ENCODE data around the gene CAMK1G. TPM values are rescaled to one million over a fixed set of nuclear protein-coding genes. Genes with fewer than 3 reads are reported as not detected.

Gene CAMK1G
- total RNA-seq, 1 experiment from 2014 or later: not detected

DNA sequence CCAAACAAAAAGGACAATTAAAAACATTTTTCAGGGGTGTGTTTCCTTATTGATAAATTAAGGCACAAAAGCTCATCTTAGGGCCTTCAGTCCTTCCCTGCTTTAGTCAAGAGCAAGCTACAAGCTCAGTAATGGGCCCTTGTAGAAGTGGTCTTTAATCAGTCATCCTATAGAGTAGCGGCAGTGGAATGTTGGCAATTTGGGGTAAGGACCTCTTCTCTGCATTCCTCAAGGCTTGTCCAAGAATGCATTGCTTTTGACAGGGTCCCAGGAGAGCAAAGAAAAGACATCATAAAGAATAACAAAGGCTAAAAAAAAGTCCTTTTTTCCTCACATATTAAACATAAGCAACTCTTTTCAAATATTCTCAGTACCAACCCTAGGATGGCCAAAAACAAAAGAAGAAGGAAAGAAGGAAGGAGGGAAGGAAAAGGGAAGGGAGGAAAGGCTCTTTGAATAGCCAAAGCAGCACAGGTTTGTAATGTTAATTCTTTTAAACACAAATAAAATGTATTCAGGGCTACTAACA is 27.3 kb upstream of the CAMK1G start:
- Mint-ChIP-seq H3K9me3 (ENCODE audit: unreplicated experiment) (no peaks in the 10 kb centered on the region), H3K27me3 (ENCODE audit: insufficient read depth, unreplicated experiment) (no peaks in the 10 kb centered on the region), H3K4me1 (ENCODE audit: insufficient read depth, unreplicated experiment) (peaks cover 13% of the 10 kb centered on the region), H3K27ac (ENCODE audit: low read depth, unreplicated experiment) (no peak overlapping the region), H3K36me3 (ENCODE audit: insufficient read depth, unreplicated experiment) (no peaks in the 10 kb centered on the region), H3K4me3 (ENCODE audit: unreplicated experiment) (no peak overlapping the region)
- no TSS peak for BruUV-seq (replicated peaks)
- DNase-seq (ENCODE audit: unreplicated experiment): no peak
- CTCF ChIA-PET: interaction anchor here (0.6 to 4.7 kb wide), 5 partner anchors 10 to 349 kb away, joined by 3 to 39 read pairs (median 10); no protein-coding TSS in a partner anchor
- POLR2A ChIA-PET: interaction anchor here (0.6 to 0.7 kb wide), 3 partner anchors 17 to 1091 kb away, joined by 3 read pairs; no protein-coding TSS in a partner anchor
- TF ChIP-seq, protein P1, sequence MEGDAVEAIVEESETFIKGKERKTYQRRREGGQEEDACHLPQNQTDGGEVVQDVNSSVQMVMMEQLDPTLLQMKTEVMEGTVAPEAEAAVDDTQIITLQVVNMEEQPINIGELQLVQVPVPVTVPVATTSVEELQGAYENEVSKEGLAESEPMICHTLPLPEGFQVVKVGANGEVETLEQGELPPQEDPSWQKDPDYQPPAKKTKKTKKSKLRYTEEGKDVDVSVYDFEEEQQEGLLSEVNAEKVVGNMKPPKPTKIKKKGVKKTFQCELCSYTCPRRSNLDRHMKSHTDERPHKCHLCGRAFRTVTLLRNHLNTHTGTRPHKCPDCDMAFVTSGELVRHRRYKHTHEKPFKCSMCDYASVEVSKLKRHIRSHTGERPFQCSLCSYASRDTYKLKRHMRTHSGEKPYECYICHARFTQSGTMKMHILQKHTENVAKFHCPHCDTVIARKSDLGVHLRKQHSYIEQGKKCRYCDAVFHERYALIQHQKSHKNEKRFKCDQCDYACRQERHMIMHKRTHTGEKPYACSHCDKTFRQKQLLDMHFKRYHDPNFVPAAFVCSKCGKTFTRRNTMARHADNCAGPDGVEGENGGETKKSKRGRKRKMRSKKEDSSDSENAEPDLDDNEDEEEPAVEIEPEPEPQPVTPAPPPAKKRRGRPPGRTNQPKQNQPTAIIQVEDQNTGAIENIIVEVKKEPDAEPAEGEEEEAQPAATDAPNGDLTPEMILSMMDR (IDR thresholded peaks at IDR 0.05; ENCODE audit: unreplicated experiment): no peak
- intact Hi-C loops (cut with micrococcal nuclease): no loop called here

DNA sequence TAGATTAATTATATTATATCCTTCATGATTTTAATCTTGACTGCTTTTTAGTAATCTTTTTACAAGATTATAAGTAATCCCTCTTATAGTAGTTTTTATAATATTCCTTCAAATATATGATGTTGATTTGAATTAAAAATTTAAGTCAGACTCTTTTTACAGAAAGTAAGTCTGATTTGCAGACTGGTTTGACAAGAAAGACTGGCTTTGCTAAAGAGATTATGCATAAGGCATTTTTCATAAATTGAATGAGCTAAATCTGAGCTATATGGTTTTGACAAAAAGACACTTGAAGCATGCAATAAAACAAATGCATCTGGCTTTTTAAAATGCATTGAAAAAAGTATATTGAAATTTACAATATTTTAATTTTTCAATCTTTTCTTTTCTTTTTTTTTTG is 26.3 kb upstream of the CAMK1G start:
- Mint-ChIP-seq H3K9me3 (ENCODE audit: unreplicated experiment) (no peaks in the 10 kb centered on the region), H3K4me3 (ENCODE audit: unreplicated experiment) (no peak overlapping the region), H3K36me3 (ENCODE audit: insufficient read depth, unreplicated experiment) (no peaks in the 10 kb centered on the region), H3K4me1 (ENCODE audit: insufficient read depth, unreplicated experiment) (peaks cover 11% of the 10 kb centered on the region), H3K27ac (ENCODE audit: low read depth, unreplicated experiment) (no peak overlapping the region), H3K27me3 (ENCODE audit: insufficient read depth, unreplicated experiment) (no peaks in the 10 kb centered on the region)
- DNase-seq (ENCODE audit: unreplicated experiment): no peak
- intact Hi-C loops (cut with micrococcal nuclease): no loop called here
- ChIA-PET CTCF (interaction anchor here (0.6 to 4.7 kb wide), 7 partner anchors 9 to 350 kb away, joined by 3 to 39 read pairs (median 6); no protein-coding TSS in a partner anchor), POLR2A (interaction anchor here (0.7 to 1.0 kb wide), 2 partner anchors 26 to 123 kb away, joined by 3 read pairs; no protein-coding TSS in a partner anchor)
- no TSS peak for BruUV-seq (replicated peaks)
- TF ChIP-seq, protein P1 (IDR thresholded peaks at IDR 0.05; ENCODE audit: unreplicated experiment): no peak

DNA sequence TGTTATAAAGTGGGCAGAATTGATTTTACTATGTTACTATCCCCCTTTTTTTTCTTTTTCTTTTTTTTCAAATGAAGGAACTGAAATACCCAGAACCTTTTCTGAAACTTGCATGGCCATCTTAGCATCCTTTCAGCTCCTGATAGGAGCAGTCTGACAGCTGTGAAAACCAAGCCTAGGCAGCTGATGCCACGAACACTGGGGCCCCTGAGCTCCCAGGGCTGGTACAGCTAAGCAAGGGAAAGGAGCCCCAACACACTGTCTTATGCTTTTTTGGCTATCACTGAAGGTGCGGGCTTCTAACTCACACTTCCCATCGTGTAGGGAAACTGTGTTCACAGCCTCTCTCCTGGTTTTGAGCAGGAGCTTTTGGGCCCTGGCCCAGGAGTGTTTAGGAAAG is 23.0 kb upstream of the CAMK1G start:
- ChIA-PET POLR2A (interaction anchor here (0.7 to 9.1 kb wide), 6 partner anchors 12 to 492 kb away, joined by 3 to 174 read pairs (median 8); no protein-coding TSS in a partner anchor), CTCF (interaction anchor here (0.5 to 10.6 kb wide), 12 partner anchors 9 to 1630 kb away, joined by 3 to 243 read pairs (median 4); no protein-coding TSS in a partner anchor)
- Mint-ChIP-seq H3K4me1 (ENCODE audit: insufficient read depth, unreplicated experiment) (peaks cover 19% of the 10 kb centered on the region), H3K4me3 (ENCODE audit: unreplicated experiment) (no peak overlapping the region), H3K9me3 (ENCODE audit: unreplicated experiment) (no peaks in the 10 kb centered on the region), H3K27ac (ENCODE audit: low read depth, unreplicated experiment) (no peak overlapping the region), H3K27me3 (ENCODE audit: insufficient read depth, unreplicated experiment) (no peaks in the 10 kb centered on the region), H3K36me3 (ENCODE audit: insufficient read depth, unreplicated experiment) (no peaks in the 10 kb centered on the region)
- intact Hi-C loops (cut with micrococcal nuclease): no loop called here
- TF ChIP-seq, protein P1 (IDR thresholded peaks at IDR 0.05; ENCODE audit: unreplicated experiment): no peak
- BruUV-seq (replicated peaks): no TSS peak
- DNase-seq (ENCODE audit: unreplicated experiment): no peak

DNA sequence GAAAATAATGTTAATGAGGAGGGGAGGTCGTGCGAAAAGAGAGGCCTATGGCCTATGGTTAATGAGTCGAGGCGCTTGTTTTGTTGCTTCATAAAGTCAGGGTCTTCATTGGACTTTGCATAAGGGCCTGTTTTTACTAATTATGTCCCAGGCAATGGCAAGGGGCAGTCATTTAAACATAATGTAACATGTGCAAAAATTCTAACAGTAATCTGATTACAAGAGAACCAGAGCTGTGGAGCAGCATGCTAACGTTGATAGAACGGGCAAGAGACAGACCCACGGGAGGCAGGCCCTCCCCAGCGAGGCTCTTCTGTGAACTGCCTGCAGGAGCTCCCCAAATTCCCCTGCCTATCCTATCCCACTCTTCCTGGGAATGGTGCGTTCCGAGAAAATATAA is 22.6 kb upstream of the CAMK1G start:
- H3K27ac Mint-ChIP-seq (ENCODE audit: low read depth, unreplicated experiment): peak overlapping the region; percentile 41
- POLR2A ChIA-PET: interaction anchor here (0.7 to 9.1 kb wide), 6 partner anchors 9 to 492 kb away, joined by 3 to 174 read pairs (median 3); no protein-coding TSS in a partner anchor
- CTCF ChIA-PET: interaction anchor here (0.5 to 10.6 kb wide), 16 partner anchors 8 to 1630 kb away, joined by 3 to 243 read pairs (median 4); no protein-coding TSS in a partner anchor

More for the DNA sequence above, 22.6 kb upstream of the CAMK1G start:
- intact Hi-C loops (cut with micrococcal nuclease): no loop called here
- TF ChIP-seq, protein P1 (IDR thresholded peaks at IDR 0.05; ENCODE audit: unreplicated experiment): no peak
- Mint-ChIP-seq H3K36me3 (ENCODE audit: insufficient read depth, unreplicated experiment) (no peaks in the 10 kb centered on the region), H3K9me3 (ENCODE audit: unreplicated experiment) (no peaks in the 10 kb centered on the region), H3K4me1 (ENCODE audit: insufficient read depth, unreplicated experiment) (peaks cover 24% of the 10 kb centered on the region), H3K4me3 (ENCODE audit: unreplicated experiment) (no peak overlapping the region), H3K27me3 (ENCODE audit: insufficient read depth, unreplicated experiment) (no peaks in the 10 kb centered on the region)
- no TSS peak for BruUV-seq (replicated peaks)
- no peak for DNase-seq (ENCODE audit: unreplicated experiment)
